ENCODE data around the gene CA11.
"Not testable (repeated sequence)": the region's sequence is repeated elsewhere in the genome, so short reads cannot be mapped to it uniquely, and the experiment has no call there.

Gene CA11

GRCh38 chr19:48637948-48638830, 7.8 kb downstream of the CA11 start:
- peak; percentile 82 for FAIRE-seq
- TF ChIP-seq POLR2AphosphoS5 (IDR thresholded peaks at IDR 0.05; ENCODE audit: low read depth, low read length) (no peak; the same call in none of the 2 replicates), TAF1 (IDR thresholded peaks at IDR 0.05; ENCODE audit: borderline replicate concordance, low read depth, low read length) (peak; percentile 55; the same call in 1 of the 2 replicates), POLR2A (IDR thresholded peaks at IDR 0.05; ENCODE audit: low read depth, low read length) (peak; percentile 66)
- DNase-seq (ENCODE audit: insufficient read length): peak; percentile 66

- DNase-seq (ENCODE audit: insufficient read length): peak; percentile 94
- peak; percentile 96 for FAIRE-seq
- TF ChIP-seq POLR2AphosphoS5 (IDR thresholded peaks at IDR 0.05; ENCODE audit: low read depth, low read length): no peak
- TF ChIP-seq TAF1 (IDR thresholded peaks at IDR 0.05; ENCODE audit: borderline replicate concordance, low read depth, low read length): no peak
- TF ChIP-seq POLR2A (IDR thresholded peaks at IDR 0.05; ENCODE audit: low read depth, low read length): no peak
Observed at GRCh38 chr19:48637449-48637947, 8.5 kb downstream of the CA11 start.

DNA sequence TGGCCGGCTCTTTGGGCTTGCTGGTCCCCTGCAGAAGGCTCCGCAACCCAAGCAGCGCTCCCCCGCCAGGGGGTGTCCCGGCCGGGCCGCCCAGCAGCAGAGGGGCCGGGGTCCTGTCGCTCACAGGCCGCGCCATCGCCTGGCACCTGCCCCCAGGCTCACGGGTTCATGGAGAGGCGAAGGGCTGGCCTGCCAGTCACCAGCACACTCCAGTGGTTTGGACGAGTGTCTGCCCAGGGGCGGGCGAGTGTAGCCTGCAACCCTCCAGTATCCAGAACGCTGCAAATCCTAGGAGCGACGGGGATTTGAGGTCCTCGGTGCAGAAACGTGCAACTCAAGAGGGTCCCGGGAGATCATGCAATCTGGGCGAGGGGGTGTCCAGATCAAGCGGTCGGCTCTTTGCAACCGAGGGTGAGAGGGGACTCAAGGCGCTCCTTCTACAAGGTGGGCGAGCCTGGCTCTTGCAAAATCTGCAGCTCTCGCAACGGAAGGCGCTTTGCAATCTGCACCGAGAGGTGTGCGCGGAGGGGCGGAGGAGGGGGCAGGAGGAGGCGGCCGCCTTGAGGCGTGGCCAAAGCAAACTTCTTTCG, 9.0 kb downstream of the CA11 start, which contains the start of gene DBP:
Gene DBP (minus strand): TSS at position 521 of the 590 bp plus-strand sequence. CDS start 385 bp downstream, at position 136.
- FAIRE-seq: no peak

GRCh38 chr19:48635966-48636858, 9.8 kb downstream of the CA11 start:
- no peak for TF ChIP-seq POLR2A (IDR thresholded peaks at IDR 0.05; ENCODE audit: low read depth, low read length)
- no peak for TF ChIP-seq TAF1 (IDR thresholded peaks at IDR 0.05; ENCODE audit: borderline replicate concordance, low read depth, low read length)
- TF ChIP-seq POLR2AphosphoS5 (IDR thresholded peaks at IDR 0.05; ENCODE audit: low read depth, low read length): no peak
- DNase-seq (ENCODE audit: insufficient read length): no peak
- FAIRE-seq: no peak

More for the DNA sequence above, 9.0 kb downstream of the CA11 start, which contains the start of gene DBP:
- TF ChIP-seq POLR2A (IDR thresholded peaks at IDR 0.05; ENCODE audit: low read depth, low read length) (no peak), POLR2AphosphoS5 (IDR thresholded peaks at IDR 0.05; ENCODE audit: low read depth, low read length) (no peak), TAF1 (IDR thresholded peaks at IDR 0.05; ENCODE audit: borderline replicate concordance, low read depth, low read length) (no peak)
- no peak for DNase-seq (ENCODE audit: insufficient read length)

DNA sequence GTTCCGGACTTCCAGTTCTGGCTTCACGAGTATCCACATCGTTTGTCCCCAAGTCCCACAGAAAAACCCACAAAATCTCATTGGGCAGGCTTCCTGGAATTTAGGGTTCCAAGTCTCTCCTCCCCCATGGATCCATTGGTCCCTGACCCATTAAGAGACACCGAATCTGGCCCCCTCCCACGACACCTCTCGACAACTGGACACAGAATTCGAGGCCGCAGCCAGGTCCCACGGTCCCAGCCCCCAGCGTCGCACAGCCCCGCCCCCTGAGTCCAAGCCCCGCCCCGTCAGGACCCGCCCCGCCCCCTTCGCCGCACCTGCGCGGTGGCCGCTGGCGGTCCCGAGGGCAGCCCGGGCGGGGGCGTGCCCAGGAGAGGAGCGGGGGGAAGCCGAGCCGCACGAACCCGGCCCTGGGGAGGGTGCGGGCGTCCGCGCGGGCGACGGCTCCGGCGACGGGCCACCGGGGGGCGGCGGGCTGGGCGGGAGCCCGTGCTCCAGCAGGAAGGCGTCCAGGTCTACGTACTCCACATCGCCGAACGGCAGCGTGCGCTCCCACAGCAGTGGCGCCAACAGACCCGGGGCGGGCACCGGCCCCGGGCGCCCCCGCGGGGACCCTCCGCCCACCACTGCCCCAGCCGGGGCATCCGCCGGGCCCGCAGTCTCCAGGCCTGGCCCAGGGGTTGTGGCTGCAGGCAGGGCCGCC, 10.6 kb downstream of the CA11 start:
- TF ChIP-seq POLR2A (IDR thresholded peaks at IDR 0.05; ENCODE audit: low read depth, low read length) (no peak), TAF1 (IDR thresholded peaks at IDR 0.05; ENCODE audit: borderline replicate concordance, low read depth, low read length) (no peak), POLR2AphosphoS5 (IDR thresholded peaks at IDR 0.05; ENCODE audit: low read depth, low read length) (no peak)
- FAIRE-seq: peak; percentile 92
- DNase-seq (ENCODE audit: insufficient read length): peak; percentile 80

DNA sequence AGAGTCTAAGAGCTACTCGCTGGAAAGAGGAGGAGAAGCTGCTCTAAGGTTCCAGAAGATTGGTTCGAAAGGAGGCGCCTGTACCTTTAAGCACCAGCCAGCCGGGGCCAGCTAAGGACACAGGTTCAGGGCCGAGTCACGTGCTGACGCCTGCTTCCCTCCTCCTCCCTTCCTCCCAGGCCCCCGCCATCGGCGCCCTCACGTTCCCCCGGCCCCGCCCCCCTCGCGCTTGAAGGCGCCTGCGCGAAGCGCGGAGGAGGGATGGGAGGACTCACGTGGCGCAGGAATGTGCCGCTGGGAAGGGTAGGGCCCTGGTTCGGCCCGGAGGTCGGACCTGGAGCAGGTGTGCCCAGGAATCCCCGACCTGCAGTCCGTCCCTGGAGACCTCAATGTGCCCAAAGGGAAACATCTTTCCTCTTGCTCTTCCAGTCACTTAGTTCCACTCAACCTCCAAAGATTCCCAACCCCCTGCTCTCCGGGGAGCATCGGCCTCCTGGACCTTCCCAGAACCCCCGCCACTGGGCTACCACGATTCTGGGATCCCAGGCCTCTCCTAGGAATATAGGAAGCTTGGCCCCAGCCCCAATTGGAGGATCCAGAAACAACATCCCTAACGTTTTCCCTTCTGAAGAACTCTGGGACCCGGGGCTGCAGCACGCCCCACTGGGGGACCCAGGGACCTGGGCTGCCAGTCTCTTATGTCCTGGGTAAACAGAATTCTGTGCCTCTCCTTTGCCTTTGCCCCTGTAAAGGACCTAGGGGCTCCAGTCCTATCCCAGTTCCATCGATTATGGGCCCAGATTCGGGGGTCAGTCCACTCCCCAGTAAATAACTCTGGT, 11.3 kb downstream of the CA11 start:
- TF ChIP-seq POLR2A (IDR thresholded peaks at IDR 0.05; ENCODE audit: low read depth, low read length) (peak; percentile 67; the same call in 1 of the 2 replicates), TAF1 (IDR thresholded peaks at IDR 0.05; ENCODE audit: borderline replicate concordance, low read depth, low read length) (0 out of 2 replicates have a peak, but pooled peaks have one; percentile 20), POLR2AphosphoS5 (IDR thresholded peaks at IDR 0.05; ENCODE audit: low read depth, low read length) (peak; percentile 78)
- FAIRE-seq: peak; percentile 99

GRCh38 chr19:48634036-48634342, 12.0 kb downstream of the CA11 start:
- no peak for FAIRE-seq
- TF ChIP-seq POLR2A (IDR thresholded peaks at IDR 0.05; ENCODE audit: low read depth, low read length) (no peak), TAF1 (IDR thresholded peaks at IDR 0.05; ENCODE audit: borderline replicate concordance, low read depth, low read length) (no peak), POLR2AphosphoS5 (IDR thresholded peaks at IDR 0.05; ENCODE audit: low read depth, low read length) (no peak)

More for the DNA sequence above, 11.3 kb downstream of the CA11 start:
- peak; percentile 83 for DNase-seq (ENCODE audit: insufficient read length)

GRCh38 chr19:48633148-48634035, 12.6 kb downstream of the CA11 start:
- DNase-seq (ENCODE audit: insufficient read length): no peak
- no peak for FAIRE-seq
- TF ChIP-seq POLR2A (IDR thresholded peaks at IDR 0.05; ENCODE audit: low read depth, low read length) (no peak), POLR2AphosphoS5 (IDR thresholded peaks at IDR 0.05; ENCODE audit: low read depth, low read length) (no peak), TAF1 (IDR thresholded peaks at IDR 0.05; ENCODE audit: borderline replicate concordance, low read depth, low read length) (no peak)

More at GRCh38 chr19:48634036-48634342, 12.0 kb downstream of the CA11 start:
- DNase-seq (ENCODE audit: insufficient read length): no peak

GRCh38 chr19:48632692-48633147, 13.3 kb downstream of the CA11 start:
- FAIRE-seq: no peak
- DNase-seq (ENCODE audit: insufficient read length): no peak
- TF ChIP-seq TAF1 (IDR thresholded peaks at IDR 0.05; ENCODE audit: borderline replicate concordance, low read depth, low read length) (no peak), POLR2A (IDR thresholded peaks at IDR 0.05; ENCODE audit: low read depth, low read length) (no peak), POLR2AphosphoS5 (IDR thresholded peaks at IDR 0.05; ENCODE audit: low read depth, low read length) (no peak)

DNA sequence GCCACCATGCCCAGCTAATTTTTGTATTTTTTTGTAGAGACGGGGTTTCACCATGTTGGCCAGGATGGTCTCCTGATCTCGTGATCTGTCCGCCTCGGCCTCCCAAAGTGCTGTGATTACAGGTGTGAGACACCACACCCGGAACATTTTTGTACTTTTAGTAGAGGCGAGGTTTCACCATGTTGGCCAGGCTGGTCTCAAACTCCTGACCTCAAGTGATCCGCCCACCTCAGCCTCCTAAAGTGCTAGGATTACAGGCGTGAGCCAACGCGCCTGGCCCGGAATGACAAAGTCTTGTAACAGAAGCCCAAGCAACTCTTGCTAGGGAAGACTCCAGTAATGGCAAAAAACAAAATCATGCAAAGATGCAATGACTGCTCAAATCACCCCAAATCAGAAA, 13.7 kb downstream of the CA11 start:
- FAIRE-seq; DNase-seq (ENCODE audit: insufficient read length): not testable (repeated sequence)

Data from GM12892 (cell line).